TTC549 (cell line): ENCODE results near the gene LUZP2.

ENCODE experiments used
- FAIRE-seq: peaks from 2 replicates; lab custom pipeline; 2012; peaks lifted over from hg19 to GRCh38; lab: Jason Lieb, UNC

LUZP2 gene

DNA sequence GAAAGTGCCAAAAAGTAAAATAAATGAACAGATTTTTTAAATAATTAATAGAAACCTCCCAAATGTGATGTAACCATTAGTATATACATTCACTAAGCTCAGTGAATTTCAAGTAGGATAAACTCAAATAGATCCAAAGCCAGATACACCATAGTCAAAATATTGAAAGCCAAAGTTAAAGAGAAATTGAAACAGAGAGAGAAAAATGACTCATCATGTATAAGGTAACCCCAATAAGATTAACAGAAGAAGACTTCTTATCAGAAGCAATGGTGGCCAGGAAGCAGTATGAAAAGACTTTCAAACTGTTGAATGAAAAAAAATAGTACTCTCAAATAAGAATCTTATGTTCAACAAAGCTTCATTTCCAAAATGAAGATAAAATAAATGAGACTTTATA, 70.5 kb downstream of the LUZP2 start:
- FAIRE-seq, result no peak

DNA sequence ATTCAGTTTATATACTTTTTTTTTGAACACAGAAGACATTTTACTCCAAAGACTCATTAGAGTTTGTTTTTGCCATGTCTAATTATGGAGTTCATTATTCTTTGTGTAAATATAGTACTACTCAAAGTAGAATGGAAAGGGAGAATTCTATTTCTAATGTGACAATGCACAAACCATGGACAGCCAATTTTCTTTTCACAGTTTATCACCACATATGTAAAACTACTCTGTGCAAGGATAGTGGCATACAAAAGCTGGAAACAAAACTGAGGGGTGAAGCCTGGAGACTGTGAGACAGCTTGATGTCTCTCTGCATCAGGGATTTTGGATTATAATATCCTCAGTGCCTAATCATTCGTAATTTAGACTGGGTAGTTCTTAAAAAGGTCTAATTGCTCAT, 75.5 kb downstream of the LUZP2 start:
- FAIRE-seq, result no peak

DNA sequence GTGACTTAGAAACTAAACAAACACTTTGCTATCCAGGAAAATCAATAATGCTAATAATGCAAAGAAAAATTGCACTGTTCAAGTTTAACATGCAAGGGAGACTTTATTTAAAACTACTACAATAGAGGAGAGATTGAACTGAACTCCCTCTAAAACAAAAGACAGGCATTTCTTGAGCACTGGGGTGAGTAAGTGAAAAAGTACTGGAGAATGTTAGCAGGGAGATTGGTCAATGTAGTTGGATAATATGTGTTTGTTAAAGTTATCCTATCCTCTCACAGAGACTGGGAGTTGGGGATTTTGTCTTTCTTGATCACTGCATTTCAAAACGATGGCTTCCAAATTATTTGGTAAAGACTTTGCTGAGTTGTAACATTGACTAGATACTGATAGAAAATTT, 77.6 kb downstream of the LUZP2 start:
- no peak for FAIRE-seq

DNA sequence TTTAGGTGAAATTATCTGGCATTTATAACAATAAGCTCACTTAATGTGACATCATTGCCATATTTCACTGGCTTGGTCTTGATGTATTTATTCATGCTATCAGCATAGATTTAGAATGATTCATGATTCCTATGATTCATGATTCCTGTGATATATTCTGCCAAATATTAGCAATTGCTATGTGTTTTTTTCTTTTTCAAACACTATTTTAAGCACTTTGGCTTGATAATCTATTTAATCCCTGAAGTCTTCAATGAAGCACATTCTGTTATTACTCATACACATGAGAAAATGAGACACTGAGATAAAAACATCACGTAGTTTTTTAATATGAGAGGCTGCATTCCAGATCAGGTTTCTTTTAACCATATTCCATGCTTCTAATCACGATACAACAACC, 78.5 kb downstream of the LUZP2 start:
- no peak for FAIRE-seq

DNA sequence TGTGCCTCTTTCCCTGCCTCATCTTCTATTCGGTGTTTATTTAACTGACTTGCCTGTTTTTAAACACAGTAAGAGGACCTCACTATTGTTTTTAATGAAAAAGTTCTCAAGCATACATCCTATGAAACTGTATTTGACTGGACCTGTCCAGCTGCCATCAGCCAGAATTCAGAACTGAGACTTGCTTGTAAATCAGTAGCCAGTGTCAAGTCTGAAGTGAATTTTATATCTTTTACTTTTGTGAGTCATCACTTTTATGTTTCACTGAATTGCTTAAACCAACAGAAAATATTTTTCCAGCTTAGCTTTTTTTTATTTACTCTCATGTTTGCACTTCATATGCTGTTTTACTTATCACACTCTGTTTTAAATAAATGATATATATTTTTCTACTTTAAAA, 88.3 kb downstream of the LUZP2 start:
- no peak for FAIRE-seq

DNA sequence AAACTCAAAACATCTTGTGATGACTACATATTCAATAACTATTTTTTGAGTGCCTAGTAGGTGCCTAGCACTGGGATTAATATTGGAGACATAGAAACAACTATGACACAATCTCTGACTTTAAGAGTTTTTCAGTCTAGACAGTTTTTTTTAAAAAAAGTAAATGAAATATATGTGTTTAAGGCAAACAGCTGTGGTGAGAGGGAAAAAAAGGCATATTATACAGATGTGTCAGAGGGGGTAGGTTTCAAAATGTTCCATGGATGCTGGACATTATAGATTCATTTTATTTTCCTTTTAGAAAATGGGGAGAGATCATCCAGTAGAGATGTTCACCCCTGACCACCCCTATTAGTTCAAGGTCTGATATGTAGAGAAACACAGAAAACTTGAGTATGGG, 90.8 kb downstream of the LUZP2 start:
- no peak for FAIRE-seq

DNA sequence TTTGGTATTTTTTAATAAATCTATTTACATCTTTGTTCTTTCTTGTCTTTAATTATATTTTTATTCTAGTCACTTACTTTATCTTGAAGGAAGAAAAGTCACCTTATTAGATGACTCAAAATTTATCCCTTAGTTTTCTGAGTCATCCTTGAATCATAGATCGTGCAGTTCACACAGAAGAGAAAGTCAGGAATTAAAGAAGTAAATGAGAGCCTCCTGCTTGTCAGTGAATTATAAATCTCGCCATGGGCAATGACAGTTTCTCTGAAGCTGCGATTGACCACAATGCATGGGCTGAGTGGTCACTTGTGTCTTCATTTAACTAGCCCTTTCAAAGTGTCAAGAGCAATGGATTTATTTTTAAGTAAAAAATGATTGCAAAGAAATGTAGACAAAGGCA, 91.2 kb downstream of the LUZP2 start:
- no peak for FAIRE-seq

DNA sequence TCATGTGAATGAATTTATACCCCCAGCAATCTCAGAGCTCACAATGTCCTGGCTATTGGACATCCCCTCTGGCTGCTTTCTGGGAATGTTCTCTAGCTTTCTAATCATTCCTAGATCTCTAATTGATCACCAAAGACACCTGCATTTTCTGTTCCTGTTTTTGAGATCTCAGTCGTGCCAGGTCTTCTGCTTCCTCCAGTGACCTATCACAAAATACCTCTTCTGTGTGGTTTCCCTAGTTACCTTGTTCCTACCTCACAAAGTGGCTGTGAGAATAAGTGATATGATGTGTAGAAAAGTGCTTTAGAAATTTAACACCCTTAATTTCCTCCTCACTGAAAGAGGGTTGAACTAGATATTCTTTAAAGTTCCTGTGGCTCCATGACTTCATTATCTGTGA, 92.2 kb downstream of the LUZP2 start:
- no peak for FAIRE-seq

DNA sequence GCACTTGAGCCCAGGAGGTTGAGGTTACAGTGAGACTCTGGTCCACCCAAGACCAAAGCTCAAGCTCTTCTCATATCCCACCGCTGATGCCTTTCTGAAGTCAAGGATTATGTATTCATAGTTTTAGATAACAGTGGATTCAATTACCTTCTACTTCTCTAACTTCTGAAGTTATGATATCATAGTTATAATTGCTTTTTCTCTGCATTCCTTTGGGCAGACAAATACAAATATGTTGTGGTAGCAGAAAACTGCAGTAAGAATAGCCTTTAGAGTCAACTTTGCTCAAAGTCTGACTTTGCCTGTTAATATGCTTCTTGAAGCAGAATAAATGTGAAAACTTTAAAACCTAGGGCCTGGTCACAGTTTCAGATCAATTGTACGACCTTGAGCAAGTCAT, 94.4 kb downstream of the LUZP2 start:
- no peak for FAIRE-seq

DNA sequence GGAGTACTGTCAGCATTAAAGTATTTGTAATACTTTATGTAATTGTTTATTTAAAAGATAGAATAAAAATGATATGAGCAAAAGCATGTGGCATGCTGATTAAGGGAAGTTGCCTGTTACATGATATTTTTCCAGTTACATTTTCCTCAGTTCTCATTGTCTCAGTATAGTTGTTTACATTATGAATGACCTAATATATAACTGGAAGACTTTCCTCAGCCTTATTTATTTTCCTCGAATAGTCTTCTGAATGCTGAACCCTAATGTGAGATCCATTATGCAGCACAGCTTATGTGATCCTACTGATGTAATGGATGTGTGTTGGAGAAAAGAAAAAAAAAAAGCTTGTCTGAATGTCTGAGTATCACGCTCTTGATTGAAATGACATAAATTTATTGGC, 95.5 kb downstream of the LUZP2 start:
- no peak for FAIRE-seq

DNA sequence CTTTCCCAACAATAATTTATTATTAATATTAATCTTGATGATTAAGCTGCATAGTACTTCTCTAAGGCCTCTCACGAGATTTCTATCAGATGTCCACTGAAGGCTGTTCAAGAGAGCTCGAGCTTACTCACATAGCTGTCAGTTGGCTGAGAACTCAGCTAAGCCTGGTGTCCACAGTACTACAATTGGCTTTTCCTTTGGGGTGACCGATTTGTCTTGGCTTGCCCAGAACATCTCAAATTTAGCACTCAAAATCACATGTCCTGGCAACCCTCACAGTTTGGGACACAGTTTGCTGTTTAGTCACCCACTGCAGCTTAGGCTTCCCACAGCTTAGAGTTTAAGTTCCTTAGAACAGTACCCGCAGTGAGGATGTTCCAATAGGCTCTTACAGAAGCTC, 96.5 kb downstream of the LUZP2 start:
- FAIRE-seq, result no peak

DNA sequence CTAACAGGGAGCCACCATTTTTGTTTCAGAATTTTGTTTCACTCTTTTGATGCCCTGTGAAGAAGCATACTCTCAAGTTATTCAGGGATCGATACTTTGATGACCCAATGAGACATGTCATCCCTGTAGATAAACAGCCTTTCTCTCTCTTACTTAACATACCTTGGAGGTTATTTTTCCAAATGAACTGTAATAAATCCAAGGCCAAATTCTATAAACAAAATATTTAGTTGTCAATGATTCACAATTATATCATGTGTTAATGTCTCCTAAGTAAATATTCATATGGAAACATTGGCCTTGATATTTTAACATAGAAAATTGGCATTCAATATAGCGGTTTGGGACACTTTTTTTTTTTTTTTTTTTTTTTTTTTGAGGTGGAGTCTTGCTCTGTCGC, 97.5 kb downstream of the LUZP2 start:
- FAIRE-seq, result no peak

DNA sequence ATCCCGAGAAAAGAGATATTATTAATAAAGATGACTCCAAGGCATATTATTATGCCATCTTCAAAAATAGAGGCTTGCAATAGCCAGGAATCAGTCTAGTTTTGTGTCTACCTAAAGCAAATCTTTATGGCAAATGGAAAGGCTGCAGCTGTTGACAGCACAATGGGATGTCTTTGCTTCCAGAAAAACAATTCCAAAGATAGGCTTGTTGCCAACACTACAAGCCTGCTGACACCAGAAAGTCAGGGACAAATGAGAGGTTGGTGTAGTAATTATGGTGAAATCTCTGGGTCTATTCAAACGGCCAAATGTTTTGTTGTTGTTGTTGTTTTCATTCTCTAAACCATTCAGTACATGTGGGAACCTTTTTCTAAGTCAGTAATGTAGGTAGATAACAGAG, 101.8 kb downstream of the LUZP2 start:
- no peak for FAIRE-seq

DNA sequence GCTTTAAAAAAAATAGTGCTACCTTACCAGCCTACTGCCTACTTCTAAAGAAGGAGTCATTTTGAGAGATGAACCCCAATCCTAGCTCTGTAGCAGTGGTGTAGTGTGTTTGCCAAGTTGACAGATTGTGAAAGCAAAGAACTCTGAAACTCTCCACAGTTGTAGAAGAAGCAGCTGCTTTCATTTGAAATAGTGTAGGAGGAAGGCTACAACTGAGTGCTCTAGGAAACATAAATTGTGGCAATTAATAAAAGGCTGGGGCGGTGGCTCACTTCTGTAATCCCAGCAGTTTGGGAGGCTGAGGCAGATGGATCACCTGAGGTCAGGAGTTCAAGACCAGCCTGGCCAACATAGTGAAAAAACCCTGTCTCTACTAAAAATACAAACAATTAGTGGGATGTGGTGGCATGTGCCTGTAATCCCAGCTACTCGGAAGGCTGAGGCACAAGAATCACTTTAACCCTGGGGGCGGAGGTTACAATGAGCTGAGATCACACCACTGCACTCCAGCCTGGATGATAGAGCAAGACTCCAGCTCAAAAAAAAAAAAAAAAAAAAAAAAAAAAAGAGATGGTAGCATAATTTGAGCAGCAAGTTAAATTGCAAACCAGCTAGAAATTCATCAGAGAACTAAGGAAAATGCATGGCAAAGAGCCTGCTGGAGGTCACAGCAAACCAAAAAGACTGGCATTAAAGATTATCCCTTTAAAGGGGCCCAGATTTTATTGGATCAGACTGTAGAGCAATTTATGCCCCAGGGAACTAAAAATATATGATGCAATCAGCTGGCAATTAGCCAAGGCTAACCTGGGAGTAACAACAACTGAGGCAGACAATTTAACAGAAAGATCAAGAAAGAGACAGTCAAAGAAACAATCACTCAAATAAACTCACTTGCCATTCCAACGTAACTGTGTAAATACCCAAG, 112.6 kb downstream of the LUZP2 start:
- no peak for FAIRE-seq

DNA sequence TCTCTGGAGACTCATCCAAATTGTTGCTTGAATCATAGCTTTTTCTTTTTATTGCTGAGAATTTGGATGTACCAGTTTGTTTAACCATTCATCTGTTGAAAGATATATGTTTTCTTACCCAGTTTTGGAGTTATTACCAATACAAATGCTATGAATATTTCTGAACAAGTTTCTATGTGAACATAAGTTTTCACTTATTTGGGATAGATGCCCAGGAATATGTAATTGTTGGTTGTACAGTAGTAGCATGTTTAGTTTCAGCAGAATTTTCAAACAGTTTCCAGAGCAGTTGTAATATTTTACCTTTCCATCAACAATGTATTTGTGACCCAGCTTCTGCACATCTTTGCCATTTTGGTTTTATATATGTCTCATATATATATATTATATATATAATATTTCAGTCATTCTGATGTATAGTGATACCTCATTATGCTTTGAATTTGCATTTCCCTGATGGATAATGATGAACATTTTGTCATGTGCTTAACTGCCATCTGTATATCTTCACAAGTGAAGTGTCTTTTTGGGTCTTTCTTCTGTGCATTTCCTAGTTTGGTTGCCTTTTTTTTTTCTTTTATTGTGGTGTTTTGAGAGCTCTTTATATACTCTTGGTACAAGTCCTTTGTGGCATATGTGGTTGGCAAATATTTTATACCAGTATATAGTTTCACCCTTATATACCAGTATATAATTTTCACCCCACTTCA, 118.8 kb downstream of the LUZP2 start:
- FAIRE-seq, result no peak

DNA sequence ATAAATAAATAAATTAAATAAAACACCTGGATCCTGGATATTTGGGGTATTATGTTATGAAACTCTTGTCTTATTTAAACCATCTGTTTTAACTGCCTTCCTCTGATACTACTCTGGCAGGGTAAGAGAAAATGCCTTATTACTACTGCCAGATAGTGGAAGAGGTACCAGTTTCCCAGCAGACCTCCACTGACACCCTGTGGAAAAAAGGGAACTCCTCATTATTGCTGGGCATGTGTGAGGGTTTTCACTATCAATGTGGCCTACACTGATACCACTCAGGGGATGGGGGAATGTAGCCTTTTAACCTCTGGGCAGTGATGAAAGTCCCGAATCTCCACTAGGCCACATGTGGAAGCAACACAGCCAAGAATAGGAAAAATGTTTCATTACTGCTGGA, 121.0 kb downstream of the LUZP2 start:
- no peak for FAIRE-seq

DNA sequence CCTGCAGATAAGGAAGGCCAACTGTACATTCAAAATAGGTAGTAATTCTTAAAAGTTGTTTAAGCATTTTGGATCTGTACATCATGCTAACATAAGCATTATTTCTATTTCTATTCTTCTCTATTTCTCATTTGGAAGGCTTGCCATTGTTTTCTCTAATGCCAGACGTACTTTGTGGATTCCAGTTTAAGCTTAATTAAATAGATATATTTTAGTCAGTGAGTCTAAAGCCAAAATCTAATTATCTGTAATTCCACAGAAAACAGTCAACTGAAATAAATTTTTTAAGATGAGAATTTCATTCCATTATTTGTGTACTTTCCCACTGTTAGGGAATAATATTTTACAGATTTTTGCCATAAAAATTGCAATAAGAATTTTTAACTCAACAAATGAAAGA, 123.0 kb downstream of the LUZP2 start:
- no peak for FAIRE-seq

DNA sequence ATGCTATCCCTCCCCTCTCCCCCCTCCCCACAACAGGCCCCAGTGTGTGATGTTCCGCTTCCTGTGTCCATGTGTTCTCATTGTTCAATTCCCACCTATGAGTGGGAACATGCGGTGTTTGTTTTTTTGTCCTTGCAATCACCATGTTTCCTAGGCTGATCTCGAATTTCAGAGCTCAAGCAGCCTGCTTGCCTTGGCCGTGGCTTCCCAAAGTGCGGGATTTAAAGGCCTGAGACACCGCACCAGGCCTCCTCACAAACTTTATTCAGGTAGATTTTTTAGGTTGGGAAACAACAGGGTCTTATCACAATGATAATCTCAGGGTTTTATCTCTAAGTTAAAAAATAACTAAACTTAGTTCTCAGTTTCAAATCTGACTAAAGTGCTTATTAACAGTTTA, 125.4 kb downstream of the LUZP2 start:
- no peak for FAIRE-seq

DNA sequence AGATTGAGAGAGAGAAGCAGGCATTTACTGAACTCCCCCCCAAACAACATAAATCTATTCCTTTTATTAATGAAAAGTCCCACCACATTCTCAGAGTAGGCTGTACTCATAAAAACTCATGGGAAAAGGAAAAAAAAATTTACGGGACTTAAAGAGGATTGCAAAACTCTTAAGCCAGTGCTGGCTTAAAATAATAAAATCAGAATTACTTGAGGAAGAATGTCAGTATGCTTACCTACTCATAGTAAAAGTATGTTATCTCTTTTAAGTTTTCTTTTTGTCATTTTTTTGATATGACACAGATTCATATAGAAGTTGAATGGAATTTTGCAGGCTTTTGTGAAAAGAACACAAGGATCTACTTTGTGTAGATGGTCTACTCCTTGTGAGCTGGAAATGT, 126.3 kb downstream of the LUZP2 start:
- no peak for FAIRE-seq

DNA sequence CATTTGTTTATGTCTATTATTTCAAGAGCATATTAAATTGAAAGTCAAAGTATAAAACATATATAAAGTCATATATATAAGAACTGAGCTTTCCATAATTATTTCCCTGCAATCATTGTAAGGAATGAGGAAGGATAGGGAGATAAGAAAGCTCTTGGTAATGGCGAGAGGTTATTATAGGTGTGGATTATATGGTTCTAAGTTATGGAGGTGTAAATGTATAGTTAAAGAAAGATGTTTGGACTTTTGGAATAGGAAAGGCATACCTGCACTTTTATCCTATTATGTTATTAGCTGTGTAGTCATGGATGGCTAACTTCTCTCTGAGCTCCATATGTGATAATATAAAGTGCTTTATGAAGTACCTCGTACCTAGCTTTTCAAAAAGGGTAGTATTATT, 127.6 kb downstream of the LUZP2 start:
- FAIRE-seq, result no peak

DNA sequence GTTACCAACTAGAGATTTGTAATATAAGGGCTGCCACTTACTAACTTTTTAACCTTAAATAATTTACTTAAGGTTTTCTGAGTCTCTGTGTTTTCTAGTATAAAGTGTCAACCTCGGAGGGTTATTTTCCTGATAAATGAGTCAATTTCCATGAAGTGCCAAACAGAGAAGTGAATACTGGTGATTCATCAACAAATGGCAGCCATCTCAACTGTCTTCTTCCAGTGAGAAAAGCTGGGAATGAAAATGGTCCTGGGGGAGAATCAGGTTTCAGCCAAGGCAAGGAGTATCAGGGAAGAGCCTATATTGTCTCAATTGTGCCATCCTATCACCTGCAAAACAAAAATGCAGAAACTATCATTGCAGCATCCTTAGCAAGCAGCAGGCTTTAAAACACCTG, 129.1 kb downstream of the LUZP2 start:
- FAIRE-seq, result no peak

DNA sequence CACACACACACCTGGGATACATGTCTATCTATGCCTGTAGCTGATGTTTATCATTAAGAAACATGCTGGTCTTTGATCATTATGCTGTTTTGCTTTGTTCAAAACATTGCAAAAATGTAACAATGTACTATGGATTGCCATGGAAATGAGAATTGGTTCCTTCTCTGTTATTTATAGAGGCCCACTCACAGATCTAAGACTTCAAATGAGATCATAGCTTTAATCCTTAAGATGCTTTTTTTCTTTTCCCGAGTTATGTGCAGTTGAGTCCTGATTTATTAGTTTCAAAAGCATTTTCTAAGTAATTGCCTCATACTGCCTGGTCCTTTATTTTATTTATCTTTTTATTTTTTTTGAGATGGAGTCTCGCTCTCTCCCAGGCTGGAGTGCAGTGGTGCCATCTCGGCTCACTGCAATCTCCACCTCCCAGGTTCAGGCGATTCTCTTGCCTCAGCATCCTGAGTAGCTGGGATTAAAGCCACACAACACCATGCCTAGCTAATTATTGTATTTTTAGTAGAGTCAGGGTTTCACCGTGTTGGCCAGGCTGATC, 131.4 kb downstream of the LUZP2 start:
- no peak for FAIRE-seq

DNA sequence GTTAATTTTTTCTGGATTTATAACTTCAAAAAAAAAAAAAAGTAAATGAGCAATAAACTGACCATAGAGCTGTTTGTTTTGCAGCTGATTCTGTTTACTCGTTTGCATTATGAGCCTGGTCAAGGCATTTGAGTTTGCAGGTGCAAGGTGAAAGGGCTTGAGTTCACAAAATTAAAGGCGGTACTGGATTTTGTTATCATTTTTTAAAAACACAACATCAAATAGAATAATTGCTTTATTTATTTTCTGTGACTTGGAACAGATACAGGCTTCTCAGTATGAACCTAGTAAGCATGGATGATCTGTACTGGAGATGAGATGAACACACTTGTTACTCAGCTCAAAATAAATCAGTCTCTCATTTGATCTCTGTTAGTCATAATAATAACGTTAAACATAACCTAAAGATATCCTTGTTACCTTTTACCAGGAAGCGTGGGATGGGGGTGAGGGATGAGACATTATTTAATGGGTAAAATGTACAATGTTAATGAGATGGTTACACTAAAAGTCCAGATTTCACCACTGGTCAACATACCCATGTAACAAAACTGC, 137.8 kb downstream of the LUZP2 start:
- no peak for FAIRE-seq
